COR-L47 (cell line): ENCODE results near the gene ADGRE2.
"Not testable (repeated sequence)": the region's sequence is repeated elsewhere in the genome, so short reads cannot be mapped to it uniquely, and the experiment has no call there.

Experiments used
- DNase-seq: peaks from one replicate; lab custom pipeline; 2025; lab: John Stamatoyannopoulos, UW

Gene ADGRE2

GRCh38 chr19:14778110-14778845 lies at the start of gene ADGRE2:
Gene ADGRE2, minus strand, starts transcription at chr19:14778560. Its CDS starts 1,804 bp downstream, at chr19:14776756.
- DNase-seq, result not testable (repeated sequence)

GRCh38 chr19:14826006-14826405 lies 47.6 kb upstream of the ADGRE2 start:
- DNase-seq, result no peak

GRCh38 chr19:14821937-14822336 lies 43.6 kb upstream of the ADGRE2 start:
- no peak for DNase-seq

GRCh38 chr19:14818588-14818987 lies 40.2 kb upstream of the ADGRE2 start:
- DNase-seq, result no peak

- DNase-seq, result no peak
These were observed 38.7 kb upstream of the ADGRE2 start for GRCh38 chr19:14817052-14817451.

- no peak for DNase-seq
These were observed 36.8 kb upstream of the ADGRE2 start for GRCh38 chr19:14814982-14815652.

GRCh38 chr19:14809272-14810057 lies 31.1 kb upstream of the ADGRE2 start:
- DNase-seq, result no peak

GRCh38 chr19:14804765-14805164 lies 26.4 kb upstream of the ADGRE2 start:
- no peak for DNase-seq

GRCh38 chr19:14798760-14799159 lies 20.4 kb upstream of the ADGRE2 start:
- DNase-seq, result no peak

GRCh38 chr19:14796021-14796420 lies 17.7 kb upstream of the ADGRE2 start:
- DNase-seq, result no peak

GRCh38 chr19:14795078-14795721 lies 16.8 kb upstream of the ADGRE2 start:
- no peak for DNase-seq

- DNase-seq, result not testable (repeated sequence)
These were observed 13.9 kb upstream of the ADGRE2 start for GRCh38 chr19:14792250-14792649.

- no peak for DNase-seq
These were observed 8.1 kb upstream of the ADGRE2 start for GRCh38 chr19:14786421-14786851.

- DNase-seq, result not testable (repeated sequence)
These were observed 6.9 kb upstream of the ADGRE2 start for GRCh38 chr19:14785102-14785793.

GRCh38 chr19:14784730-14785101 lies 6.4 kb upstream of the ADGRE2 start:
- DNase-seq, result not testable (repeated sequence)

- DNase-seq, result not testable (repeated sequence)
These were observed 5.1 kb upstream of the ADGRE2 start for GRCh38 chr19:14783410-14783998.

GRCh38 chr19:14782626-14783409 lies 4.5 kb upstream of the ADGRE2 start:
- no peak for DNase-seq

- DNase-seq, result not testable (repeated sequence)
These were observed 3.6 kb upstream of the ADGRE2 start for GRCh38 chr19:14781713-14782536.

- DNase-seq, result not testable (repeated sequence)
These were observed 2.4 kb upstream of the ADGRE2 start for GRCh38 chr19:14780622-14781225.
